A673 (cell line): Measurements from ENCODE around the gene BAHD1. TPM values are rescaled to one million over a fixed set of nuclear protein-coding genes. Genes with fewer than 3 reads are reported as not detected.

Experiments used
- BruUV-seq: library from RNA; stranded (reverse); fragments of 400-500 nt; replicated peaks from 2 replicates; lab custom pipeline; 2021; lab: Mats Ljungman, UMichigan
- CTCF ChIA-PET: fragments of 300-600 bp; sonication (Branson Sonifier 250); formaldehyde crosslinking; loops from one replicate; lab custom pipeline; 2022; ENCODE audit warnings: antibody characterized with exemption; lab: Charles Lee
- POLR2A ChIA-PET: fragments of 300-600 bp; sonication (Branson Sonifier 250); formaldehyde crosslinking; loops from one replicate; lab custom pipeline; 2022; ENCODE audit warnings: antibody characterized with exemption; ENCODE audit not compliant: low non-redundant PET; lab: Charles Lee
- DNase-seq: peaks from one replicate; pipeline ENCODE4 v3.0.0-alpha.2; 2015; ENCODE audit warnings: low spot score
- H3K27ac ChIP-seq: fragments of 200-600 bp; sonication (generic); 2 replicates; pipeline ENCODE4 v1.5.1; 2016; ENCODE audit warnings: mixed run types, low read depth, mild to moderate bottlenecking, mixed read lengths, antibody characterized with exemption, low read length; ENCODE audit not compliant: poor library complexity, severe bottlenecking
- H3K27me3 ChIP-seq: fragments of 200-600 bp; sonication (generic); replicated peaks from 2 replicates; pipeline ENCODE4 v1.6.1; 2017; ENCODE audit warnings: mixed run types, low read depth, mild to moderate bottlenecking, mixed read lengths, antibody characterized with exemption, low read length; ENCODE audit not compliant: insufficient read depth, poor library complexity
- H3K36me3 ChIP-seq: fragments of 200-600 bp; sonication (generic); 2 replicates; pipeline ENCODE4 v1.6.1; 2016; ENCODE audit warnings: mixed run types, mild to moderate bottlenecking, mixed read lengths, antibody characterized with exemption, low read length; ENCODE audit not compliant: insufficient read depth, poor library complexity, severe bottlenecking
- H3K4me1 ChIP-seq: fragments of 200-600 bp; sonication (generic); 2 replicates; pipeline ENCODE4 v1.6.1; 2017; ENCODE audit warnings: mixed run types, mild to moderate bottlenecking, mixed read lengths, antibody characterized with exemption, low read length; ENCODE audit not compliant: insufficient read depth, poor library complexity, severe bottlenecking
- H3K4me3 ChIP-seq: fragments of 200-600 bp; sonication (generic); 2 replicates; pipeline ENCODE4 v1.5.1; 2016; ENCODE audit warnings: low read depth, mixed run types, mild to moderate bottlenecking, mixed read lengths, low read length; ENCODE audit not compliant: poor library complexity, severe bottlenecking
- H3K9me3 ChIP-seq: fragments of 200-600 bp; sonication (generic); 2 replicates; pipeline ENCODE4 v1.6.1; 2016; ENCODE audit warnings: mixed run types, low read depth, mild to moderate bottlenecking, mixed read lengths, antibody characterized with exemption, low read length; ENCODE audit not compliant: poor library complexity, severe bottlenecking
- CTCF ChIP-seq: fragments of 300-800, 200-600 bp; sonication (generic); conservative IDR thresholded peaks from 2 replicates; pipeline ENCODE4 v1.5.1; 2017; ENCODE audit warnings: low read depth, mild to moderate bottlenecking, antibody characterized with exemption, low read length, moderate library complexity, mixed read lengths
- EZH2 ChIP-seq: fragments of 200-600 bp; sonication (generic); IDR thresholded peaks from 2 replicates; pipeline ENCODE4 v1.6.1; 2017; ENCODE audit warnings: borderline replicate concordance, low read depth, mild to moderate bottlenecking, mixed read lengths, antibody characterized with exemption, low read length; ENCODE audit not compliant: poor library complexity, severe bottlenecking
- intact Hi-C: fragments of 100-400 bp; cut with micrococcal nuclease; formaldehyde crosslinking; loops from one replicate; pipeline ENCODE4 v1.10.0; 2022; ENCODE audit not compliant: unreplicated experiment
- total RNA-seq: library from RNA; stranded (reverse); gene quantifications from 2 replicates; pipeline ENCODE4 v1.2.3, GENCODE V29; 2021

BAHD1 gene
- total RNA-seq, 1 experiment from 2014 or later = 33.5 TPM

GRCh38 chr15:40464595-40465185 lies 23.9 kb downstream of the BAHD1 start:
- intact Hi-C loops = no loop called here
- POLR2A ChIA-PET = no interaction called here
- Histone ChIP-seq H3K4me3 (no peak overlapping the region), H3K27ac (no peak overlapping the region), H3K9me3 (no peaks in the 10 kb centered on the region), H3K36me3 (peaks cover 32% of the 10 kb centered on the region), H3K4me1 (no peaks in the 10 kb centered on the region), H3K27me3 (no peaks in the 10 kb centered on the region)
- CTCF ChIA-PET = no interaction called here
- no peak for TF ChIP-seq EZH2
- no peak for TF ChIP-seq CTCF
- no TSS peak for BruUV-seq
- DNase-seq = no peak

- BruUV-seq = no TSS peak
- ChIA-PET CTCF (no interaction called here), POLR2A (no interaction called here)
- no peak overlapping the region for H3K4me3 ChIP-seq
- H3K4me1 ChIP-seq = peaks cover 6% of the 10 kb centered on the region
- H3K9me3 ChIP-seq = no peaks in the 10 kb centered on the region
- intact Hi-C loops = no loop called here
- no peak for DNase-seq
- TF ChIP-seq EZH2 = no peak
- no peak for TF ChIP-seq CTCF
- H3K36me3 ChIP-seq = peaks cover 32% of the 10 kb centered on the region
- no peak overlapping the region for H3K27ac ChIP-seq
- no peaks in the 10 kb centered on the region for H3K27me3 ChIP-seq
These were observed 25.2 kb downstream of the BAHD1 start for GRCh38 chr15:40465939-40466338.

- Histone ChIP-seq H3K36me3 (peaks cover 32% of the 10 kb centered on the region), H3K9me3 (no peaks in the 10 kb centered on the region), H3K27ac (no peak overlapping the region), H3K27me3 (no peaks in the 10 kb centered on the region), H3K4me3 (no peak overlapping the region), H3K4me1 (peaks cover 6% of the 10 kb centered on the region)
- ChIA-PET POLR2A (no interaction called here), CTCF (no interaction called here)
- BruUV-seq = no TSS peak
- TF ChIP-seq CTCF (no peak), EZH2 (no peak)
- intact Hi-C loops = no loop called here
- DNase-seq = no peak
These were observed 25.9 kb downstream of the BAHD1 start for GRCh38 chr15:40466426-40467260.
